Testis (tissue), 3 donors: ENCODE results near the gene AGAP1. TPM values are rescaled to one million over a fixed set of nuclear protein-coding genes. Genes with fewer than 3 reads are reported as not detected.

Experiments
- DNase-seq: peaks from one replicate; pipeline ENCODE4 v3.0.0-alpha.2; 2019
- H3K27ac ChIP-seq, 2 donors: fragments of 200-600 bp; sonication (generic); one replicate each; pipeline ENCODE4 v1.5.1; 2019
- H3K27me3 ChIP-seq: fragments of 200-600 bp; sonication (generic); one replicate; pipeline ENCODE4 v1.5.1; 2019
- H3K36me3 ChIP-seq: fragments of 200-600 bp; sonication (generic); one replicate; pipeline ENCODE4 v1.5.1; 2017; ENCODE audit warnings: low read depth; ENCODE audit errors: missing control alignments
- H3K4me1 ChIP-seq: fragments of 200-600 bp; sonication (generic); one replicate; pipeline ENCODE4 v1.5.1; 2019
- H3K4me3 ChIP-seq, 2 donors: fragments of 200-600 bp; sonication (generic); one replicate each; pipeline ENCODE4 v1.5.1; 2017 to 2019
- H3K9me3 ChIP-seq: fragments of 200-600 bp; sonication (generic); one replicate; pipeline ENCODE4 v1.5.1; 2017
- CTCF ChIP-seq, 3 experiments: fragments of 450-650 bp in 2 of 3; fragments of 200-600 bp in 1 of 3; sonication (generic) in 1 of 3; IDR thresholded peaks; one replicate each; pipeline ENCODE4 v1.5.1; 2016 to 2019; ENCODE audit warnings: antibody characterized with exemption in 3 of 3, mild to moderate bottlenecking in 2 of 3, moderate library complexity in 1 of 3
- POLR2A ChIP-seq: fragments of 450-650 bp; IDR thresholded peaks from one replicate; pipeline ENCODE4 v1.6.1; 2017; ENCODE audit warnings: antibody characterized with exemption, mild to moderate bottlenecking, moderate library complexity
- WGBS, 2 donors: methylation state at CpG; one replicate each; pipeline ENCODE4 v1.1.5; 2018; 5-methylcytosine and 5-hydroxymethylcytosine counted together
- intact Hi-C: fragments of 100-400 bp; cut with DNase I; formaldehyde crosslinking; loops from one replicate; pipeline ENCODE4 v1.15.1; 2023; ENCODE audit warnings: low total_unique reads
- polyA plus RNA-seq: library from polyadenylated mRNA; stranded (reverse); fragments of 350-450 nt; fragmentation: Illumina TruSeq; extraction: RNeasy Lipid Tissue Mini Kit (QIAGEN cat#74804); gene quantifications from one replicate; pipeline ENCODE4 v1.2.3, GENCODE V29; 2014; ENCODE audit warnings: low read depth, low replicate concordance; ENCODE audit not compliant: insufficient read depth
- total RNA-seq, 2 donors: library from RNA; depleted of rRNA; stranded (reverse); fragments of >200 nt; gene quantifications; one replicate each; pipeline ENCODE4 v1.2.3, GENCODE V29; 2016

Gene AGAP1
- total and polyA plus RNA-seq, 3 donors from 2014 or later = 21.4 to 45.5 (median 40.7) TPM

- Histone ChIP-seq H3K4me1 (no peaks in the 10 kb centered on the region), H3K36me3 (no peaks in the 10 kb centered on the region), H3K9me3 (no peaks in the 10 kb centered on the region), H3K27ac (no peak overlapping the region), H3K4me3 (no peak overlapping the region), H3K27me3 (no peaks in the 10 kb centered on the region)
- 92 to 99% methylated on average over 6 to 15 of the region's 16 CpGs for WGBS, 2 donors
- no peak for DNase-seq
- intact Hi-C loops = no loop called here
- TF ChIP-seq CTCF (IDR thresholded peaks at IDR 0.05) (no peak), POLR2A (no peak)
These were observed 662.4 kb downstream of the AGAP1 start for GRCh38 chr2:236156095-236156859.

- 89 to 94% methylated on average over 7 of the region's 7 CpGs for WGBS, 2 donors
- Histone ChIP-seq H3K27ac (no peak overlapping the region), H3K27me3 (no peaks in the 10 kb centered on the region), H3K9me3 (no peaks in the 10 kb centered on the region), H3K36me3 (no peaks in the 10 kb centered on the region), H3K4me3 (no peak overlapping the region), H3K4me1 (no peaks in the 10 kb centered on the region)
- DNase-seq = no peak
- intact Hi-C loops = no loop called here
- no peak for TF ChIP-seq CTCF (IDR thresholded peaks at IDR 0.05)
- TF ChIP-seq POLR2A = no peak
These were observed 663.0 kb downstream of the AGAP1 start for GRCh38 chr2:236156860-236157194.

- no peak for DNase-seq
- H3K4me1 ChIP-seq = no peaks in the 10 kb centered on the region
- H3K9me3 ChIP-seq = no peaks in the 10 kb centered on the region
- intact Hi-C loops = no loop called here
- no peak for TF ChIP-seq POLR2A
- TF ChIP-seq CTCF (IDR thresholded peaks at IDR 0.05) = no peak
- no peaks in the 10 kb centered on the region for H3K27me3 ChIP-seq
- no peak overlapping the region for H3K27ac ChIP-seq
- 90 to 96% methylated on average over 6 of the region's 6 CpGs for WGBS, 2 donors
- no peak overlapping the region for H3K4me3 ChIP-seq
- no peaks in the 10 kb centered on the region for H3K36me3 ChIP-seq
These were observed 663.5 kb downstream of the AGAP1 start for GRCh38 chr2:236157366-236157765.

GRCh38 chr2:236157815-236158498 lies 664.1 kb downstream of the AGAP1 start:
- no peaks in the 10 kb centered on the region for H3K36me3 ChIP-seq
- no peaks in the 10 kb centered on the region for H3K4me1 ChIP-seq
- H3K4me3 ChIP-seq = no peak overlapping the region
- intact Hi-C loops = no loop called here
- WGBS, 2 donors = 89 to 95% methylated on average over 9 to 10 of the region's 10 CpGs
- H3K27ac ChIP-seq = no peak overlapping the region
- H3K27me3 ChIP-seq = no peaks in the 10 kb centered on the region
- TF ChIP-seq CTCF (IDR thresholded peaks at IDR 0.05) (no peak), POLR2A (no peak)
- H3K9me3 ChIP-seq = no peaks in the 10 kb centered on the region
- DNase-seq = no peak
